ENCODE measurements around the gene GSTM3.
"Not testable (repeated sequence)": the region's sequence is repeated elsewhere in the genome, so short reads cannot be mapped to it uniquely, and the experiment has no call there.

Gene GSTM3

DNA sequence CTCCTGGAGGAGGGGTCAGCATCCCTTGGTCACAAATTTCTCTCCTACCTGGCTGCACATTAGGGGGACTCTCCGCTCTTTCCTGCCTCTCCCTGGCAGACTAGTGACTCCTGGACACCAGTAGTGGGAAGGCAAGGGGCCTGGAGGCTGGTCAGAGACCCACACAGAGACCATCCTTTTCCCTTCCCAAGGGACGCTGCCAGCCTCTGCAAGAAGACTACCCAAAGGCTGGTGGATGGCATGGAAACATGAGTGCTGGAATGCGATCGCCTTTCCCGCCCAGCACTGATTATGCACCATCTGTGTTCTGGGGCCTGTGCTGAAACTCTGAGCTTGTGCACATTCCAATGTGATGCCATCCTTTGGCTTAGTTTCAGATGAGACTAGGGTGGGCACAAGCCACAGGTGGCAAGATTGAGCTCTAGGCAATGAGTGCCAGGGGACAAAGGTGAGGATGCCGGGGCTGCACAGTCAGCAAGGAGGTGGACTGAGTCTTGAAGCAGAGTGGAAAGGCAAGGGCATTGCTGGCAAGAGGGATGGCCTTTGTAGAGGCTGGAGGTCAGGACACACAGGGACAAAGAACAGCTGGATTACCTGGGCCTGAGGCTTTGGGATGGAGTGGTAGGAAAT lies 35.5 kb upstream of the GSTM3 start:
- no peak for DNase-seq (ENCODE audit: low read depth in 1 of 2, low spot score in 1 of 2)

DNA sequence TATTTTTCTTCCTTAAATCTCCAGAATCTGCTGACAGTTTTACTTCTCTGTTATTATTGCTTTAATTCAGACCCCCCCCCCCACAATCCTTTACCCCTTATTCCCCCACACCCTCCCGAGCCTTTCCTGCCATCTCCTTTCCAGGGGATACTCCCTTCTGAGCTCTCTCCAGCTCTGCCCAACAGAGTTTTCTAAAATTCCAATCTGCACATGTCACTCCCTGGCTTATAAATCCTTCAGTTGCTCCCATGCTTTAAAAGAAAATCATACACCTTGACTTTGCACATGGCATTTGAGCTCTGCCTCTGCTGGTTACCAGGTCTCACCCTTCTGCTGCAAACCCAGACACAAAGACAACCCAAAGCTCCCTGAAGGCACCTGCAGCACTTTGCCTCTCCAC lies 34.6 kb upstream of the GSTM3 start:
- DNase-seq (ENCODE audit: low read depth in 1 of 2, low spot score in 1 of 2), result no peak

DNA sequence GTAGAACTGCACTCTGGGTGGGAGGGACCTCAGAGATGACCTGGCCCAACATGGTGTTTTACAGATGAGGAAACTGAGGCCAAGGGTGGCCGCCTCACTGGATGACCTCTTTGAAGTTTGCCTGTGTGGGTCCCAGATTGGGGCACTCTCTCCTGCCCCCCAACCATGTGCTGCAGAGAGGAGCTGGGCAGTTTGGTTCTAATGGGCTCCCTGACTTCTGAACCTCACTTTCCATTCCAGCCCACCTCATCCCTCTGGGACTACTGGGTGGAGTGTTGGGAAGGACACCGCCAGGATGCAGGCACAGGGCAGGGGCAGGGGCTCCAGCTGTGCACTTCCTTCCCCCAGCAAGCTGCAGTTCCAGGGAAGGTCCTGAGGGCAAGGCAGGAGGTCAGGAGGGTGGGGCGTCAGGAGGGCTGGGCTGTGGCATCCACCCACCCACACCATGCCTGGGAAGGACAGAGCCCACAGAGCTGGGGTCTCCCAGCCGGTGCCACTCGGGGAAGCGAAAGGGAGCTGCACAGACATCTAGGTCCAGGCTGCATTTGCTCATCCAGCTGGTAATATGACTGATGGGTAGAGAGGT lies 33.2 kb upstream of the GSTM3 start:
- DNase-seq (ENCODE audit: low read depth in 1 of 2, low spot score in 1 of 2), result no peak

DNA sequence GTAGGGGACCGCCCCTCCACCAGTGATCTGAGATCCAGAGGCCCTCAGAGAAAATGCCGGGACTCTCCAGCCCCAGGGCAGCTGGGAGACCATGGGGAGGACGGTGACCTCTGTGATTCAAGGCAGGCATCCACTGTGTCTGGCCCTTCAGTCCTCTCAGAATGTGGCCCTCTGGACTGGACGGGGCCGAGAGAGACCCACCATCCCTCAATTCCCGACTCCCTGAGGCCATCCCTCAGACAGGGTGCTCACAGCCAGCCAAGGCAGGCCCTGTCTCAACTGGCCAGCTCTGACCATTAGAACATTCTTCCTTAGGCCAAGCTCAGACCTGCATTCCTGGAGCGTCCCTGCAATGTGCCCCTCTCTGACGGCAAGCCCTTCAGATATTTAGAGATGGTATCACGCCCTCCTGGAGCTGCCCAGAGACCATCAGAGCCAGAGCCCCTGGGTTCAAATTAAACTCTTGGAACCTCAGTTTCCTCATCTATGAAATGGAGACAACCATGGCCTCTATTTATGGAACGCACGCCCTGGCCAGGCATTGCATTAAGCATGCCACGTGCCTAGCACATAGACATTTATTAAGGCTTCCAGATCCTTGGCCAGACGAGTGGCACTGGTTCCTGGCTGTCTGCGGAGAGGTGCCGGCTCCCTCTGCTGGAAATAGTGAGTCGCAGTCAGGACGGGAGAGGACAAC lies 32.5 kb upstream of the GSTM3 start:
- peak; percentile 24 to 61 for DNase-seq (ENCODE audit: low read depth in 1 of 2, low spot score in 1 of 2)

DNA sequence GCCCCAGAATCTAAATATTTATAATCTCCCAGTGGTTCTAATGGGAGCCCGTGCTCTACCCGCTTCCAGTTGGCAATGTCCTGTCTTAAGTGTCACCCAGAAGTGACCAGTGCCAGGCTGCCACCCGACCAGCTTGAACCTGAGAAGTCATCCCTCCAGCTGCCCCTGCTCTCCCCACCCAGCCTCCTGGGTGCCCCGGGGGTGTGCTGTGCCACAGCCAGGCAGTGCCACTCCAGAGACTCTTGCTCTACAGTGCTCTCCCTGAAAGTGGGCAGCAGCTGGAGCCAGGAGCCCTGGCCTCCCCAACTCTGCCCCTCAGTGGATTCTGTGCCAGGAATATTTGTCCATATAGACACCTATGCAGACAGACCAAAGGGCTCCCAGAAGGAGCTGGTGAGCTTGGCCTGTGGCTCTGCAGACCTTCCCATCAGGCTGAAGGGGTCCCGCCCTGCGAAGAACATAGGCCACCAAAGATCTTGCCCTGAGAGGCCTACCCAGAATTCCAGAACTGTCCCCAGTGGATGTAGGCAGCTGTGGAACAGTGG lies 31.9 kb upstream of the GSTM3 start:
- DNase-seq (ENCODE audit: low read depth in 1 of 2, low spot score in 1 of 2), result no peak

DNA sequence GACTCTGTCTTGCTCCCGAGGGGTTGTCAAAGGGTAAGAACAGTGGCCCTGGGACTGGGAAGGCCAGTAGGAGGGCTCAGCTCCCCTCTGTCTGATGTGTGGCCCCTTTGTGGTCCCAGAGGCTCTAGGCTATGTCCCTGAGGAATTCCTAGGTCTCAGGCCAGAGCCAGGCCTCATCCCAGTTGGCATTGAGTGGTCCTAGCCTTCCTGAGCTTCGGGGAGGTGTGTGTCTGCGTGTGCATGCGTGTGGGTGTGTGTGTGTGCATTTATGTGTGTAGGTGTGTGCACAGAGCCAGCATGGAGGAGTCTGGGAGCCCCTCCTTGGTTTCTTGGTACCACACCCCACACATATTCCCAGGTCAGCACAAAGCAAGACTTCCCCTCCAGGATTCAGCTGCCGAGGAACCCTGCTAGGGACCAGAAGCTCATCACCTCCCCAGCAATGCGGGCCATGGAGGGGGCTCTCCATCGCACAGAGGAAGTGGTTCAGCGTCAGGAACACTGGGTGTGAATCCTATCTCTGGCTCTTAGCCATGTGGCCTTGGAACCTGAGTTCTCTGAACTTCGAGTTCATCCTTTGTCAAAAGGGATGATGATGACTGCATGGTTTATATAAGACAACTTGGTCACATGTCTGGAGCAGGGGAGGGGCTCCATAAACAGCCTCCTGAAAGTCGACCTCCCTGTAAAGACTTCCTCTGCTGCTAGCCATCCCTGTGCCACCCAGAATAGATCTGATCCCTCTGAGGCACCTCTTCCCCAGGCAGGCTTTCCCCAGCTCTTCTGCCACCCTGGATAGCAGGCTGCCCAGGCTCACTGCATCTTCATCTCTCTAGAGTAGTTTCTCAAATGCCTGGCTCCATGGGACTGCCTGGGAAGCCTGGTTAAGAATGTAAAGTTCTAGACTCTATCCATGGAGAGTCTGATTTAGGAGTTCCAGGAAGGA lies 31.1 kb upstream of the GSTM3 start:
- no peak for DNase-seq (ENCODE audit: low read depth in 1 of 2, low spot score in 1 of 2)

DNA sequence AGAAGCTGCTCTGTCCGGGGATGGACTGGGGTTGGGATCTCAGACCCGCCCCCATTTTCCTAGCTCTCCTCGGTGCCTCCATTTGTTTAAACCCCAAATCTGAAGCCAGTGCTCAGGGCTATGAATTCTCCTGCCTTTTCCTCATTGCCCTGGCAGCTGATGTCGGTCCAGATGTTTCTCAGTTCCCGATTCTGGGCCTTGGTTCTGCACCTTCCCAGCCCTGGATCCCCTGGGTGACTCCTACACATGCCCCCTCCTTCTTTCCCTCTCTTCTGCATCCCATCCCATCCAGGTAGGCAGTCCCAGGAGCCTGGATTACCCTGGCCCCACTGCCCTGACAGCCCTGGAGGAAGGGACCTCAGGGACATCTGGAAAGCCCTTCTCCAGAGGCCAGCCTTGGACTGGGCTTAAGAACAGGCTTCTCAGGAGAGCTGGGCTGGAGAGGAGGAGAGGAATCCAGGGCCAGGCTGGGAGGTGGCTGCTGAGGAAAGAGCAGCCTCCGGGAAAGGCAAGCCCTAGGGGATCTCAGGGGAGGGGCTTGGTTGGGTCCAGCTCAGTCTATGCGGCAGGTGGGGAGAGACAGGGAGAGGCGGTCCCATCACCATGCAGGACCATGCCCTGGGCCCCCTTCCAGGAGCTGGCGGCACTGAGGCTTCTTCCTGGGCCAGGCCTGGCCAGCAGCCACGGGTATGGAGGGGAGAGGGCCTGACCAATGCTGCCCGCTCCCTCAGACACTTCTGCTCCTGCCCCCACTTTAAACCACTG lies 29.7 kb upstream of the GSTM3 start:
- no peak for DNase-seq (ENCODE audit: low read depth in 1 of 2, low spot score in 1 of 2)

DNA sequence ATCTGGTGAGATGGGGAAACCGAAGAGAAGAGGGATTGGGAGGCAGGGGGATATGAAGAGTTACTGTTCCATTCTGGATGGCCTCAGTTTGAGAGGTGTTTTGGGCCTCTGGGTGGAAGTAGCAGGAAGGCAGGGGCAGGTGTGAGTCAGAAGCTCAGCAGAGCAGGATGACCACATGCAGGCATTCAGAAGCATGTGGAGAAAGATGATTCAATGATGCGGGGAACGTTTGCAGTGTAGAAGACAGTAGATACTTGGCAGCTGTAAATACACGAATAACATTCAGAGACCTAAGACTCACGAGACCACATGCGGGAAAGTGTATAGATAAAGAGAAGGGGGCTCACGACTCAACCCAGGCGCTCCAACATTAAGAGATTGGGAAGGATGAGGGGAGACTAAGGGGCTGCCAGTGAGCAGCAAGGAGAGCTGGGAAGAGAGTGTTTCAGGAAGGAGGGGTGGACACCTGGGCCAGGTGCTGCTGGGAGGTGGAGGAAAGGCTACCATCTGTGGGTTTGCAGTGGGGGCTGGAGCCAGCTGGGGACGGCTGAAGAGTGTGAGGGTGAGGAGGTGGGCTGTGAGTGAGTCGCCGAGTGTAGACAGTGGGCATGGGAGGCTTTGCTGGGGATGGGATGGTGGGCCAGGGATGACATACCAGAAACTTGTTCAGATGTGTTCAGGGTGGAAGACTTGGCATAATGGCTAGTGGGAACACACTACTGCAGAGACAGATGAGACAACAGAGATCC lies 28.7 kb upstream of the GSTM3 start:
- no peak for DNase-seq (ENCODE audit: low read depth in 1 of 2, low spot score in 1 of 2)

DNA sequence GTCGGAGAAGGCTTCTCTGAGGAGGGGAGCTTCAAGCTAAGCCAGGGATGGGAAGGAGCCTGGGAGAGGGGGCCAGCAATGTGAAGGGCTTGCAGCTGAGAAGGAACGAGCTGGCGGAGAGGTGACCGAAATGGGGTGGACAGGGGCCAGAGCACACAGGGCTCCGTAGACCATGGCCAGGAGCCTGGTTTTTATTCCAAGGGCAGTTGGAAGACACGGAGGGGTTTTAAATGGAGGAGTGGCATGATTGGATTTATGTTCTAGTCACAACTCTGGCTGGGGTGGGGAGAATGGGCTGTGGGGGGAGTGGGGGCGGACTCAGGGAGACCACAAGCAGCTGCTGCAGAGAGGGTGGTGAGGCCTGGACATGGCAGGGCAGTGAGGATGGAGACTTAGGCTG lies 28.0 kb upstream of the GSTM3 start:
- no peak for DNase-seq (ENCODE audit: low read depth in 1 of 2, low spot score in 1 of 2)

DNA sequence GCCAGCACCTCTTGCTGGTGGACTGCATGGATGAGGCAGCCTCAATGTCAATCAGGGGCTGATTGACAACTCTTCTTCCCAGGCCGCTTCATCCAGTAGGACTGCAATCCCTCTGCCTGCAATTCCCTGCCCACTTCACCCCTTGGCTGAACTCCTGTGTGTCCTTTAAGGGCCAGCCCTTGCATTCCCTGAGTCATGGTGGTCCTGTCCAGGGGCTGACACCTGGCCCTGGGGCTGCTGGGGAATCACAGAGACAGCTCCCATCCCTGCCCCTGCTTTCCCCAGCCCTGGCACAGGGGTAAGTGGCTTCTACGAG lies 27.5 kb upstream of the GSTM3 start:
- no peak for DNase-seq (ENCODE audit: low read depth in 1 of 2, low spot score in 1 of 2)

DNA sequence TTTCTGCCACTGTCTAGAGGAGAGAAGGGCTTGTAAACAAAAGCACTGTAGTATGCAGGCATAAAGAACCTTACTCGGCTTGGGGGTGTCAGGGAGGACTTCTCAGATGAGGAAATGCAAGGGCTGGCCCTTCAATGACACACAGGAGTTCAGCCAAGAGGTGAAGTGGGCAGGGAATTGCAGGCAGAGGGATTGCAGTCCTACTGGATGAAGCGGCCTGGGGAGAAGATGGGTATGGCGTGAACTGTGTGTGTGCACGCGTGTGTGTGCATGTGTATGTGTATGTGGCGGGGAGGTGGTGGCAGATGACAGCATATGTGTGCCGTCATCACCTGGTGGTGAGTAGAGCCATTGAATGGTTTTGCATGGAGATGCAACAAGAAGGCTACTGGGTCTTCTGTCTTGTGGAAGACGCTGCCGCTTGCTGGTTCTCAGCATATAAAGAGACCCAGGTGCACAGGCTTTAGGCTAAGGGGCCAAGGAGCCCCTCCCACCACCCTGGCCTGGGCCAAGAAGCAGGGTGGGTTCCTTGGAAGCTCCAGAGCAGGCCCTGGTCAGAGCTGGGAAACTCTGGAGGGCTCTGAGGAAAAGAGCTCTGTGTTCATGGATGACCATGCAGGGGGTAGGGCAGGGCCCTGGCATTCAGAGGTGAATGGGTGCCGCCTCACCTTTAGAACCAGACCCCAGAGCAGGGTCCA lies 26.9 kb upstream of the GSTM3 start:
- DNase-seq (ENCODE audit: low read depth in 1 of 2, low spot score in 1 of 2), result no peak

DNA sequence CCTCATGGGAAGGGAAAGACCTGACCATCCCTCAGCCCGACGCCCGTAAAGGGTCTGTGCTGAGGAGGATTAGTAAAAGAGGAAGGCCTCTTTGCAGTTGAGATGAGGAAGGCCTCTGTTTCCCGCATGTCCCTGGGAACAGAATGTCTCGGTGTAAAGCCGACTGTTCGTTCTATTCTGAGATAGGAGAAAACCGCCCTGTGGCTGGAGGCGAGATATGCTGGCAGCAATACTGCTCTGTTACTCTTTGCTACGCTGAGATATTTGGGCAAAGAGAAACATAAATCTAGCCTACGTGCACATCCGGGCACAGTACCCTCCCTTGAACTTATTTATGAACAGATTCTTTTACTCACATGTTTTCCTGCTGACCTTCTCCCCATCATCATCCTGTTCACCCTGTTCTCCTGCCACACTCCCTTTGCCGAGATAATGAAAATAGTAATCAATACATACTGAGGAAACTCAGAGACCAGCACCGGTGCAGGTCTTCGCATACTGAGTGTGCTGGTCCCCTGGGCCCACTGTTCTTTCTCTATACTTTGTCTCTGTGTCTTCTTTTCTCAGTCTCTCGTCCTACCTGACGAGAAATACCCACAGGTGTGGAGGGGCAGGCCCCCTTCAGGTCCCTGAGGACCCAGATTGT lies 26.3 kb upstream of the GSTM3 start:
- DNase-seq (ENCODE audit: low read depth in 1 of 2, low spot score in 1 of 2), result not testable (repeated sequence)

DNA sequence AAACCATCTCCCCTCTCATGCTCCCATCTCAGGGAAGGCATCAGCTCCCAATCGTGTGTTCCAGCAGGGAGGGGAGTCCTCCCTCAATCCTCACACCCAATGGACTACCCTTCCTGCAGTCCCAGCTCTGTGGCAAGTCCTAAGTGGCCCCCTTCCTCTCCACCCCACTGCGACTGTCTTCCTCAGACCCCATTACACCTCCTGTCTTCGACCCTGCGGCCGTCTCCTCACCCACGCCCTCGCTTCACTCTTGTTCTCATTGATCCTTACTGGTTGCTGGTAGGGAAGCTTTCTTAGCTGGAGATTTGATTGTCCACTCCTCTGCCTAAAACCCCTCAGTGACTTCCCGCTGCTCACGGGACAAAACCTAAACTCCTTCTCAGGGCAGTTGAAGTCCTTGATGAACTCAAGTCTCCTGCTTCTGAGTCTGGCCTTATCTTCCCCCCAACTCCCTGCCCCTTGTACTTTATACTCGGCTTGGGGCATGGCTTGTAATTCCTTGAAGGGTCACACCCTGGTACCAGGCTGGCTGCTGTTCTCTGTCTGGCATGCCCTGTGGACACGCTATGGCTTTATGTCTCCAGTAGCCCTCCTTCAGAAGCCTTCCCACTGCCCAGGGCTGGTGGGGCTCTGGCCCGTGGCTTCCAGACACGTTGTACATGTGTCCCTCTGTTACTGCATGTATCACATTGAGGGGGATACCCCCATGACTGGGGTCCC lies 25.2 kb upstream of the GSTM3 start:
- DNase-seq (ENCODE audit: low read depth in 1 of 2, low spot score in 1 of 2), result no peak

DNA sequence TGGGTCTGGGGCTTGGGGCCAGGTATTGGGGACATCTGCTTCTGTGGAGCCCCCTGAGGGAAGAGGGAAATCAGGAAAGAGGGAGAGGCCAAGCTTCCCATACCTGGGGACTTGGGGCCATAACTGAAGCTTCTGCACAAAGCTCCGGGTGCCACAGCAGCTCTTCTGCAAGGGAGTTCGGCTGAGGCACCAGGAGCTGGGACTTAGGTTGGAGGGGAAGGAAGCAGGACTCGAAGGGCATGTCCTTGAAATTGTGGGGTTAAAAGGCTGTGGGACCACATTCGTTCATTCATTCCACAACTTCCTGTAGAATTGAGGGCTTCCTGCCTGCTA lies 24.6 kb upstream of the GSTM3 start:
- DNase-seq (ENCODE audit: low read depth in 1 of 2, low spot score in 1 of 2), result no peak

DNA sequence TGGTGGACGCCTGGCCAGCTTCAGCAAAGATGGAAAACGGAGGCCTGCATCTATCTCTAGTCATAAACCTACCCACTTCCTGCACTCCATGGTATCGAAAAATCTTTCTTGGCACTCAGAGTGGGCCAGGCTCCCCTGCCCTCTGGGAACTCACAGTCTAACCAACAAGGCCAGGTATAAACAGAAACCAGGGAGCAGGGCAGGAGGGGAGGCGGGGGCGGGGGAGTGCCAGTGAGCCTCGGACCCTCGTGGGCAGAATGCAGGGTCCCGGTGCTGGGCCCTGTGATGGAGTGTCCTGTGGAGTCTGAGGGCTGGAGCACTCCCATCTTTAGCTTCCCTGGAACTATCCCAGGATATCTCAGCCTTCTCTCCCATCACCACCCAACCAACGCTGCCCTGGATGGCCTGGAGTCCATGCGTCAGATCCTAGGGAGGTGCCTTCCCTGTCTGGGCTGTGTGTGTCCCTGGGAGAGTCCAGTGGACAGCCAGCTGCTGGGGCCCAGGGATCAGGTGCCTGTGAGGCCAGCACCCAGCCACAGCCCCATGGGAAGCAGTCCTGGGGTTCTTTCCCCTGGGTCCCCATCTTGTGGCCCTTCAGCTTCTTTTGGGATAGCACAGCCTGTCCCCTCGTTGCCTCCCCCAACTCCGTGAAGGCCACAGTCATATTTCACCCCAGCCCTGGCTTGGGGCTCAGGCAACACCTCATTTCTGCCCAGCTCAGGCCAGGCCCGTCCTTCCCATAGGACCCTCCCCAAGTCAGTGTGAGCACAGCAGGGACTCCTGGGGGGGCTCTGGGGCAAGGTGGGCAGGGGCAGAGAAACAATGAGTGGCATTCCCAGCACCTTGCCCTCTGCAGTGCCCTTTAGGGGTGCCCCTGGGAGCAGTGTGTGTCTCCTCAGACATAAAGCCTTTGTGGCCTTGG lies 24.0 kb upstream of the GSTM3 start:
- DNase-seq (ENCODE audit: low read depth in 1 of 2, low spot score in 1 of 2), result no peak

DNA sequence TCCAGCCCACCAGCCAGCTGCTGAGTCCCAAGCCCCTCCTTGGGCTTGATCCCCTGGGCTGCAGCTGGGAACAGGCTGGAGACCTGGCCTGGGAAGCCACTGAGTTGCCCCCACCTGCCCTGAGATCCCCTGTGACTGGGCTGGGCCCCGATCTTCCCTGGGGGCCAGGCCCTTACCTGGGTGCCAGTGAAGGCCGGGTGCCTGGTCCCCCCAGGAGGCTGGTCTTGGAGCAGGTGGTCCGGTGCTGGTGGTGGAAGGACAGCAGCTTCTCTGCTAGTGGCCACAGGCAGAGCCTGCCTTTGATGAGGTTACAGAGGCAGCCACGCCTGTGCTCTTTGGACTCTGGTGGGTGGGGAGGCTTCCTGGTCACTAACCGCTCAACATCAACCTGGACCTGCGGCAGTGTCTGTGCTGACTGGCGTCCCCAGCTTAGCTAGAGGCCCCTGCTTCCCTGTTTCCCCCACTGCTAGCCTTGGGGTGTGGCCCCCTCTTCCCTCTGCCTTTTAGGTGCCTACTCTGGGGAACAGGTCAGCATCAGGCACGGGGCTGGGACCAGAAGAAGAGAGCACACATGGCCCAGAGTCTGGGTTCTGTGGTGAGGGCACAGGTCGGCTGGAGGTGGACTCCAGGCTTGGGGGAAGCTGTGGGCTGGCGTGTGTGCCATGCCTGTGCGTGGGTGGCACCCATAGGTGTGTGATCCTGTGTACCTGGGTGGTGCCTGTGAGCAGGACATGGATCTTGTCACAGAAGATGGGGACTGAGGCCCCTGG lies 23.0 kb upstream of the GSTM3 start, which contains the start of gene EPS8L3:
Gene EPS8L3 (minus strand): TSS at position 278 of the 770 bp plus-strand sequence. CDS start 2,174 bp downstream, outside the sequence.
- DNase-seq (ENCODE audit: low read depth in 1 of 2, low spot score in 1 of 2), result no peak
